GM18508 (cell line): ENCODE measurements around the gene CORO7.

Experiments
- ATAC-seq: cut with Tn5 transposase; IDR thresholded peaks from one replicate; pipeline ENCODE4 v1.9.1; 2021; ENCODE audit warnings: moderate number of reproducible peaks; ENCODE audit not compliant: insufficient read depth, unreplicated experiment

CORO7 gene

DNA sequence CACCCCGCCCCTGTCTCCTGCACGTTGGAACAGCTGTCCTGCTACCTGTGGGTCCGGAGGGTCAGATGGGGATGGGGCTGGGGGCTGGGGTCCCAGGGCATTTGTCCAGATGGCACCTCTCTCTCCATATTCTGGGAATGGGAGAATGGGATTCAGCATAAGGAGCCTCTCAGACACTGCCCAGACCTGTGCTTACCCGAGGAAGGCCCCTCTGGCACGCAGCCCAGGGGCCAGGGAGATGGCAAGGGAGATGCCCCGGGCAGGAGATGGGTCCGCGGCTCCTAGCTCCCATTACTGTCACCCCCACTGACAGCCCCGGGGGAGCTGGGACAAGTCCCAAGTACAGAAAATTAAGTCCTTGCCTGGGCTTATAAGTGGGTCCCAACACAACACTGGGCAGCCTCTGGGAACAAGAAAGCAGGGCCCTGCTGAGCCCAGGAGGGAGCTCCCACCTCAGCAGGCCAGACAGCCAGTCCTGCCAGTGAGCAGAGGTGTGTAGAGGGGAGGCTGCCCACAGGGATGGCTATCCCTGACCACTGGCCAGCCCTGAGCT, 43.0 kb downstream of the CORO7 start:
- no peak for ATAC-seq

- ATAC-seq: no peak
Measured at GRCh38 chr16:4372578-4373355, 43.6 kb downstream of the CORO7 start.

GRCh38 chr16:4372001-4372577, 44.3 kb downstream of the CORO7 start:
- no peak for ATAC-seq

- no peak for ATAC-seq
Measured at GRCh38 chr16:4371357-4372000, 44.9 kb downstream of the CORO7 start, which contains the start of gene VASN. Gene VASN, plus strand, starts transcription at chr16:4371848. Its CDS starts 9,030 bp downstream, at chr16:4380878.

DNA sequence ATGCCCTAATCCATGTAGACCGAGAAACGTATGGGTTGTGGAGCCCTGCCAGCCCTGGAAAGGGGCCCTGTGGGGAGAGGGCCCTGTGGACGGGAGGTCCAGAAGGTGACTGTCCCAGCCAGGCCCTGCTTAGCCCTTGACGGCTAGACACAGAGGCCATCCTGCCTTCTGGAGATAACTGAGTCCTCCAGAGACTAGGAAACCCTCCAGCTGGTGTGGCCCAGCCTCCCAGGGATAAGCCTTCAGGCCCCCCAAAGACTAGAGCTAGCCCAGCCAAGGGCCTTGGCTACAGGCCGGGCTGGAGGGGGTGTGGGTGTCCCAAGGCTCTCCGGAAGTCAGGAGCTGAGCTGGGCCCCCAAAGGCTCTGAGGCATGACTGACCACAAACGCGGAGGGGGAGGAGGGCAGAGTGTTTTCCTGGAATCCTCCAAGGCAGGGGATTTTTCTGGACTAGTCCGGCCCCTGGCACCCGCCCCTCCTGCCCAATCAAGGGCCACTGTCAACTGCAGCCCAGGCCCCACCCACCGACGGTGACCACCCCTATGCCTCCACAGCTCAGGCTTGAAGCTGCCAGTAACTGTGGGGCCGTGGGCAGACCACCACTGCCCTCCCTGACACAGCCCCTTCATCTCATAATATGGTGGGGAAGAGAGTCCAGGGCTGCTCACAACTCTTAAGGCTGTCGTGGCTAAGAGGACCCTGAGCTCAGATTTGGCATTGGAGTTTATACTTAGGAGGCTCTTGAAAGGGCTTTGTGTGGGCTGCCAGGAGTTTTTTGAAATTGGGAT, 45.6 kb downstream of the CORO7 start:
- no peak for ATAC-seq

GRCh38 chr16:4370151-4370550, 46.2 kb downstream of the CORO7 start:
- ATAC-seq: no peak

DNA sequence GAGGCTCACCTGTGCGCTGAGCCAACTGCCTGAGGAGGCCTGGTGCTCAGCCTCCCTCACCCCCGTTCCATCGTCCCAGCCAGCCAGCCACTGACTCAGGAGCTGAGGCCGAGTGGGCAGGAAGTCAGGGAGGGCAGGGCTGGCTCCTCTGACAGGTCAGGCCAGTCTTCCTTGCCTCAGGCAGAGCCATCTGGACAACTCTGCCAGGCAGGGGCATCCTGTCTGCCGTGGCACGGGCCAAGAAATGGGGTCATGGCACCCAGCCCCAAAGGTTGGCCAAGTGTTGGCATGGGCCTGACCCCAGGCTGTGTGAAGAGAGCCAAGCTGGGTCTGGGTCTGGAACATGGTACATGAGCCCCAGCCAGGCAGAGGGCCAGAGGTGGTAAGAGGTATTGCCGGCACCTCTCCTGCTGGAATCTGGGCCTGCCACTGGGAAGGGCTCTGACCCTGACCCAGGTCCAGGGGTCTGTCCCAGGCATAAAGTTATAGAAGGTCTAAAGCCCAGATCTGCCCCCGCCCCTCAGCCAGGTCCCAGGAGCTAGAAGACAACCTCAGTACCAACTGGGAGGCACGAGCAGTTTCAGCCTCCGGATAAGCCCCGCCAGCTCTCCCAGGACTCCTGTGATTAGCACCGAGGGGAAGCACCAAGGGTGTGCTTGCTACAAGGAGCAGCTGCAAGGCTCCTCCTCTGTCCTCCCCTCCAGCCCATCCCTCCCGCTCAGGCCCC, 47.2 kb downstream of the CORO7 start:
- no peak for ATAC-seq

- no peak for ATAC-seq
Measured at GRCh38 chr16:4367393-4367856, 49.0 kb downstream of the CORO7 start.

DNA sequence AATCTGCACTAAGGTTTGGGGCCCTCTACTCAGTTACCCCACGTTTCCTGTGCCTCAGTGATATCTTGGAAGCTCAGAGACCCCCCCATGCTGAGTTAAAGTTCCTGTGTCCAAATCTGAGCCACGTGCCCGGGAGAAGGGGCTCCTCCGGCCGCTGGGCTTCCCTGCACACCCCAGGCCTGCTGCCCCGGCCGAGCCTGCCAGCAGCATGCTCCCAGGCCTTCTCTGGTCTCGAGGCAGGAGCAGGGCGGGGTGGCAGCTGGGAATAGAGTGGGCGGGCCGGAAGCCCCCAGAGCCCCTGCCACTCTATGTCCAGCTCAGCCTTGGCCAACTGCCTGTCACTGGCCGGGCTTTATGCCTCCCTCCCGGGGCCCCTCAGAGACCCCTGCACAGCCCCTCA, 50.4 kb downstream of the CORO7 start:
- no peak for ATAC-seq

DNA sequence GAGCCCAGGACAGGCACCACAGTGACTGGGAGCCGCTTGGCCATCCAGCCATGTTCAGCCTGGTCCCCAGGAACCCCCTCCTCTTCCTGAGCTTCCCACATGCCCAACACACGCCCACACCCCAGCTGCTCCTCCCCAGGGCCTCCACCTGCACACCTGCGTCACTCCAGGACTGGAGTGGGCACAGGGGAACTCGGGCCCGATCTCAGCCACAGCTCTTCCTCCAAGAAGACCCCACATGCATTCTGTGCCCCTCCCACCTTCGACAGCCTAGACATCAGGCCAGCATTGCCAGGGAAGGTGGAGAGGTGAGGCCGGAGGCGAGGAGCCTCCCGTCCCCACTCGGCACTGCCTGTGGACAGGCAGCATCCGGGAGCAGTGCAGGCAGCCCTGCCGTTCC, 50.8 kb downstream of the CORO7 start:
- ATAC-seq: no peak

DNA sequence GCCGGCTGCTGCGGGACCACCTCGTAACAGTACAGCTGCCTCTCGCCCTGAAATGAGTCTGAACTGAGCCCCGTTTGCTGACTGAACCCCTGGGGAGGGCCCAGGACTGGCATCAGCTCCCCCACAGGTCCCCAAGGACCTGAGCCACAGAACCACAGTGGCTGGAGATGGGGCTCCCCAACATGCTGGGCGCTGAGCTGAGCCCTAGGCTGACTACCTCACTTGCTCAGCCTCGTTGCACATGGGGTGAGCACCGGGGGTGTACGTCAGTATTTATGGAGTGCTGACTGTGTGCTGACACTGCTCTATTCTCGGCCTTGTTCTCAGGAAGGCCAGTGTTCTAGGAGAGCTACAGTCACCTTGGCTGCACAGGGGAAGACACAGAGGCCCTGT, 51.4 kb downstream of the CORO7 start:
- ATAC-seq: no peak

DNA sequence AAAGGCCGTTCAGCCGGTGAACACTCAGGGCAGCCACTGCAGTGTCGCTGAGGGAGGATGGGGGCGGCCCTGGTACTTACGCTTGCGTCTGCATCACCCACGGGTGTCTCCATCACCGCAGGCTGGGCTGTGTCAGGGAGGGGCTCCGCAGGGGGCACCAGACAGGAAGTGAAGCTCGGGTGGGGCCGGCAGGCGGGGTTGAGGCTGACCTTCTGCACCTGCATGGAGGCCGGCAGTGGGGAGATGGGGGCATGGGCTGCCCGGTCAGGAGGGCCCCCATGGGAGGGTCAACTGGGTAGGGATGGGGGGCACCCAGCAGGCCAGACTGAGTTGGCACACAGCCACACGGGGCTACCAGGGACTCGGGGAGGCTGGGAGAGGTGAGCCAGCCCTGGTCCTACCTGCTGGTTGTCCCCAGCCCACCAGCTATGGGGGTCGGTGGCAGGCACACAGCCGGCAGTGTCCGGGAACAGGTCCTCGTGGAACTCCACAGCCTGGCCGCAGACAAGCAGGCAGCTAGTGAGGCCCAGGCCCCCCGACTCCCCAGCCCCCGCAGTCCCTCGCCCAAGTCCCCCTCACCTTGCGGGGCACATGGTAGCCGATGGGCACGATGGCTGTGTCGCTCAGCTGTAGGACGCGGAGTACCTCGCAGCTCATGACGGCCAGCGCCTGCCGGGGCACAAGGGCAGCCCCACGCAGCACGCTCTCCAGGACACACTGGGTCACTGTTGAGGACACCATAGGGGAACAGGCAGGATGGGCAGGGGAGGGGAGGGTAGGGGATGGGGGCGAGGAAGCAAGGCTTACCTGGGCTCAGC, 52.0 kb downstream of the CORO7 start:
- ATAC-seq: no peak

GRCh38 chr16:4362476-4363135, 53.8 kb downstream of the CORO7 start:
- no peak for ATAC-seq

DNA sequence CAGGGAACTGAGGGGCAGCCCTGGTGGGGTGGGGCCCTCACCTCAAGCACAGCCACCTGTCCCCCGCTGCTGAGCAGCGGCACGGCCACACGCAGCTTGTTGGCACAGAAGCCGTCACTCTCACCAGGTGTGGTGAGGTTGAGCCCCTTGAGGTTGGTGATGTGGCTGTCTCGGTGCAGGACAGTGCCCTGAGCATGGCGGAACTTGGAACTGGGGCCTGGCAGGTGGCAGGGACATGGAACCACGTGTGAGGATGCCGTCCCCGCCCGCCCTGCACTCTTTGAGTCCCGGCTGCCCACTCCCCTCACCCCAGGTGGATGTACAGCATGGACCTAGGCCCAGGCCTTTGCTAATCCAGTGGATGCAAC, 54.5 kb downstream of the CORO7 start:
- no peak for ATAC-seq

DNA sequence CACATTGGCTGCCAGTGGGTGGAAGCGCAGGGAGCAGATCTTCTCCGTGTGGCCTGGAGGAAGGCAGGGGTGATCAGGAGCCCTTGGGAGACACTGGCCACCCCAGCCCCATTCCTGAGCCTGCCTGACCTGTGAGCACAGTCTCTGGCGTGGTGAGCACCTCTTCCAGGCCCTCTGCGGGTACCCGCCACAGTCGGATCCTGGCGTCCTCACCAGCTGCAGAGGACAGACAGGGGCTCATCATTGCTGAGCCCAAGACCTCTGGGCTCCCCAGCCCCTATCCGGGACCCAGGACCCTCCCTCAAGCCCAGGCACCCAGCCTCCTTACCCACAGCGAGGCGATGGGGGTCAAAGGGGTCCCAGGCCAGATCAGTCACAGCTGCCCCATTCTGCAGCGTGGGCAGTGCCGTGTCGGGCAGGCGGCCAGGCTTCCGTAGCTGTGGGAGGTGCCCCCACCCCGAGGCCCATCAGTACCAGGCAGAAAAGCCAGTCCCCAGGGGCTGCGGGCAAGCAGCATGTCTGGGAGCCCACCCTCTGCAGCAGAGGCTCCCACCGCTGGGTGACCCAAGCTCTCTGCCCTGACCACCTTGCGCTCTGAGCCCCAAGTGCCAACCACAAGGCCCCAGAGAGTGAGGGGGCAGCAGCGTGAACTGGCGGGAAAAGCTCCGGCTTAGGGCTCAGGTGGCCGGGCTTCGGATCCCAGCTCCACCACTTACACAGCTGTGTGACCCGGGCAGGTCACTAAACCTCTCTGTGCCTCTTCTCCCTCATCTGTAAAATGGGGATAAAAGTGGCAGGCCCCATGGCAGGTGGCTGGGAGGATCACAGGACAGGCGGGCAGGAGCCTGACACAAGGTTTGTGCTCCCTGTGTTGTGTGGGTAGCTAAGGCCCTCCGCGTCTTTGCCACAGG, 55.1 kb downstream of the CORO7 start:
- no peak for ATAC-seq

GRCh38 chr16:4360538-4361021, 55.8 kb downstream of the CORO7 start:
- ATAC-seq: no peak

DNA sequence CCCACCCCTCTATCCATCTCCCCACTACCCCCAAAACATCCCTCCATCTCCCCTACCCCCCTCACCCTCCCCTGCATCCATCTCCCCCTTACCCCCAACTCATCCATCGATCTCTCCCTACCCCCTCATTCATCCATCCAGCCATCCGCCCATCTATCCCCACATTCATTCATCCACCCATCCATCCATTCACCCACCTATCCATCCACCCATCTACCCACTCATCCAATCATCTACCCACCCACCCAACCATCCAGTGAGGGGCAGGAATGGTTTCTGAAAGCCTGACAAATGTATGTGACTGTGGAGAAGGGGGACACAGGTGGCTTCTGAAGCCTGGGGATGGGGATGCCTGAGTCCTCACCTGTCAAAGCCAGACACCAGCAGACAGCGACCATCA, 56.5 kb downstream of the CORO7 start:
- no peak for ATAC-seq
